NB4 (cell line): ENCODE results near the gene PTOV1.

Experiments
- MAX ChIP-seq: IDR thresholded peaks from 2 replicates; pipeline ENCODE4 v1.6.1; 2011; ENCODE audit warnings: low read depth, low read length
- POLR2A ChIP-seq: IDR thresholded peaks from 2 replicates; pipeline ENCODE4 v1.6.1; 2011; ENCODE audit warnings: mild to moderate bottlenecking; ENCODE audit not compliant: insufficient read length; ENCODE audit errors: extremely low read depth
- TF ChIP-seq, protein P1 (sequence below): IDR thresholded peaks from one replicate; pipeline ENCODE4 v1.5.1; 2012; ENCODE audit warnings: low read depth, low read length

GRCh38 chr19:49805822-49806619 is 44.9 kb upstream of the PTOV1 start:
- no peak for TF ChIP-seq POLR2A
- TF ChIP-seq, protein P1, sequence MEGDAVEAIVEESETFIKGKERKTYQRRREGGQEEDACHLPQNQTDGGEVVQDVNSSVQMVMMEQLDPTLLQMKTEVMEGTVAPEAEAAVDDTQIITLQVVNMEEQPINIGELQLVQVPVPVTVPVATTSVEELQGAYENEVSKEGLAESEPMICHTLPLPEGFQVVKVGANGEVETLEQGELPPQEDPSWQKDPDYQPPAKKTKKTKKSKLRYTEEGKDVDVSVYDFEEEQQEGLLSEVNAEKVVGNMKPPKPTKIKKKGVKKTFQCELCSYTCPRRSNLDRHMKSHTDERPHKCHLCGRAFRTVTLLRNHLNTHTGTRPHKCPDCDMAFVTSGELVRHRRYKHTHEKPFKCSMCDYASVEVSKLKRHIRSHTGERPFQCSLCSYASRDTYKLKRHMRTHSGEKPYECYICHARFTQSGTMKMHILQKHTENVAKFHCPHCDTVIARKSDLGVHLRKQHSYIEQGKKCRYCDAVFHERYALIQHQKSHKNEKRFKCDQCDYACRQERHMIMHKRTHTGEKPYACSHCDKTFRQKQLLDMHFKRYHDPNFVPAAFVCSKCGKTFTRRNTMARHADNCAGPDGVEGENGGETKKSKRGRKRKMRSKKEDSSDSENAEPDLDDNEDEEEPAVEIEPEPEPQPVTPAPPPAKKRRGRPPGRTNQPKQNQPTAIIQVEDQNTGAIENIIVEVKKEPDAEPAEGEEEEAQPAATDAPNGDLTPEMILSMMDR = no peak
- no peak for TF ChIP-seq MAX
